ENCODE results near the gene DOK3.
"Not testable (repeated sequence)": the region's sequence is repeated elsewhere in the genome, so short reads cannot be mapped to it uniquely, and the experiment has no call there.

Gene DOK3

DNA sequence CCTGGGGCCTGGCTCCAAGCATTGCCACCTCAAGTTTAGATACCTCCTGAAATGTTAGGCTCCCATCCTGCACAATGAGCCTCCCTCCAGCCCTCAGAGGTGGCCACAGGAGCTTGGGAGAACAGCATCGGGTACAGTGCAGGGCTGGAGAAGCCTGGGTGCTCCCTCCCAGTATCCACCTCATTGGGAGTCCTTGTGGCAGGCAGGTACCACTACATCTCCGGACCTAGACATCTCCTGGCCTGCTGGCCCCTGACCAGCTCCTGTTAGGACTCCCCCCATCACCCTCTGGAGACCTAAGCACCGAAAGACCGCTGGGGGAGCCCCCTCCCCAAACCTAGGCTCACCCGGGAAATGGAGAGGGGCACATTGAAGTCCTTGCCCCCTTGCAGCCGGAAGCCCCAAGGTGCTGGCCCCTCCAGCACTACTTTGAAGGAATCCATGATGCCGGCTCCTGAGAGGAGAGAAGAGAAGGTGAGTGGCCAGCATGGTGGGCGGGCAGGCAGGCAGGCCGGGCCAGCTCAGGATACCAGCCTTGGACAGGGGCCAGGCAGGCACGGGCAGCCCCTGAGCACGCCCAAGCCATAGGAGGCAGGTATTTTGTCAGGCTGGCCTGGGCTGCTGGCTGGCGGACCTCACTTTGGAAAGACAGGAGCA lies 13.4 kb downstream of the DOK3 start:
- no peak for DNase-seq

DNA sequence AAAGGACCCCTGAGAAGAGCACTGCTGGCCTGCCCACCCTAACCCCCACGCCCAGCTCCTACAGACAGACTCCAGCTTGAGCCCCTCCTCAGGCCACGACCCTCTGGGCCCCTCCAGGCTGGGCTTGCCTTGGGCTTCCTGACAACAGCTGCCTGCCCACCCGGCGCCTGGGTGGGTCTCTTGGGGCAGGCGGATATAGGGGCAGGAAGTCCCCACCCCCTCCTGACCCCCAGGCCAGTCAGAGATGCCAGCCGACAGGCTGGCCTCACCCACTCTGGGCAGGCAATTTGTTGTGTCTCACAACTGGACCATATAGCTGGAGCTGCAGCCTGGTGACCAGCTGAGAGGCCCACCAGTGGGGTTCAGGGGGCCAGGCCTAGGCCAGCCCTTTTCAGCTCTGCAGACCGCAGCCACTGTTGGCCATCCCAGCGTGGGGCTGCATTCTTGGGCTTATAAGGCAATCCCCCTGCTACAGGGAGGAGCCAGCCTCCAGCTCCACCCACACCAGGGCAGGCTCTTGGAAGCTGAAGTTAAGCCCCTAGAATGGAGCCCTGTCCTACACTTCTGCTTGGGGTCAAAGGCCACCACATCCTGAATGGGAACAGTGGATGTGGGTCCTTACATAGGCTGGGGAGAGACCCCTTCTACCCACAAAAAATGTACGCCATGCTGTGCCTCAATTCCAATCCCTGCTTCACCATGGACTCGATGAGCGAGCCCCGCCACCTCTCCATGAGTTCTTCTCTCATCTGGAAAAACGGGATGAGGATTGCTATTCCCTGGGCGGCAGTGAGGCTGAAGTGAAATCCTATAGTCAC lies 14.2 kb downstream of the DOK3 start:
- DNase-seq = no peak

DNA sequence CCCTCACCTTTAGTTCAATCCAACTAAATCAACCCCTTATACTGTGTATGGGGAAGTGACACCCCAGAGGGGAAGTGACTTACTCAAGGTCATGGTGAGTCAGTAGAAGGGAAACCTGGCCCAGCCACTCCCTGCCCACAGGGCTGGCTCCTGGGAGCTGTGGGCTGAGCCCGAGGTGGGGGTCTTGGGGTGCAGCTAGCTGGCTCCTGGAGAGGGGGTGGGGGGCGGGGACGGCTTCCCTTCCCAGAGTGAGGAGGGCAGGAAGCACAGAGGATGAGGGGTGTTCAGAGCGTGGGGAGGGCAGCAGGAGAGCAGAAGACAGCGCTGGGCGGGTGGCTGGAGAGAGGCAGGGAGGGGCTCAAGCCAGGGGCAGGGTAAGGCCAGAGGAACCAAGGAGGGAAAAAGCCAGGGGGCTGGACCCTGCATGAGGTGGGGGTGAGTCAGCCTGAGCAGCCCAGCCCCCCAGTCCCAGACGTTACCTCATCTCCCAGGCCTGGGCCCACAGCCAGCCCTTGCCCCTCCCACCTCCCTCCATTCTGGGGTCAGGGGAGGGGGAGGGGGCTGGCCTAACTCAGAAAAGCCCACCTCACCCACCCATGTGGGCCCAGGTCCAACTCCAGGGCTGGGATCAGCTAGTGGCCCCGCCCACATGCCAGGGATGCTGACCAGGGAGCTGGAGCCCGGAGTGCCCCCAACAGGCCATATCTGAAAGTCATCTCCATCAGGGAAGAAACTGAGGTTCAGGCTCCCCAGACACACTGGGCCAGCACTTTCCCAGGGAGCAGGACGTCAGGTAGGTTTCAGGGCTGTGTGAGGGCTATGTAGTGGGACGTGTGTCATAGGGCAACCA lies 15.1 kb downstream of the DOK3 start:
- DNase-seq = peak; percentile 48

DNA sequence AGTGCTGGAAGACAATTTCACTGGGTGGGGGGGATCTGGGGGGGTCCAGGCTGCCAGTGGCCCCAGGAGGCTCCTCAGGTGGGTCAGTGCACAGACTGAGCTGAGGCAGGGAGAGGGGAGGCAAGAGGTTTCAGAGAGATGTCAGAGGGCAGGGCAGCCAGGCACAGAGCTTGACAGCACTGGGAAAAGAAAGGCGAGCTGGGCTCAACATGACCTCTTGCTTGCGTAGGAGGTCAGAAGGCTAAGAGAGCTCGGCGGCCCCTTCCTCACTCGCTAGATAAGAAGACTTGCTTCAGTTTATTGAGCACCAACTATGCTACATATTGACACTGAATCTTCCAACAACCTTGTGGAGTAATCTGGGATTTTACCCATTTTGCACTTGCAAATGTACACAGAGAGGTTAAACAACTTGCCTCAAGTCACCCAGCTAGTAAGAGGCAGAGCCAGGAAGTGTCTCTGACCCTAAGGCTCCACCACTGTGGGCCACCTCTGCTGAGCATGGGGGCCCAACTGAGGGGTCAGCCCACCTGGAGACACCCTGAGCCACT lies 15.8 kb downstream of the DOK3 start:
- DNase-seq = no peak

DNA sequence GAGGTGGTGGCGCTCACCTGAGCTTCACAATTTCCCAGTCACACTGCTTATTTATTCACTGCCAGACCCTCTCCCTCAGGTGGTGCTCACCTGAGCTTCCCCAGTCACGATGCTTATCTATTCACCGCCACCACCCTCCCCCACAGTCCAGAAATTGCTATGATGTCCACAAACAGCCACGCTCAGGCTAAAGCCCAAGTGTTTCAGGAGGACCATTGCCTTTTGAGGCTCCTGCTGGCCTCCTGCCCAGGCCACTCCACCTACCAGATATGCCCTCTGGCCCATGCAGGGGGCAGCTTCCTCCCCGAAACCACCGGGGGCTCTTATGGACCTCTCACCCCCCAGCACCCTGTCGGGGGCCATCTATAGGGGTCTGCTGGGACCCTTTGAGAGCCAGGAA lies 16.8 kb downstream of the DOK3 start:
- no peak for DNase-seq

DNA sequence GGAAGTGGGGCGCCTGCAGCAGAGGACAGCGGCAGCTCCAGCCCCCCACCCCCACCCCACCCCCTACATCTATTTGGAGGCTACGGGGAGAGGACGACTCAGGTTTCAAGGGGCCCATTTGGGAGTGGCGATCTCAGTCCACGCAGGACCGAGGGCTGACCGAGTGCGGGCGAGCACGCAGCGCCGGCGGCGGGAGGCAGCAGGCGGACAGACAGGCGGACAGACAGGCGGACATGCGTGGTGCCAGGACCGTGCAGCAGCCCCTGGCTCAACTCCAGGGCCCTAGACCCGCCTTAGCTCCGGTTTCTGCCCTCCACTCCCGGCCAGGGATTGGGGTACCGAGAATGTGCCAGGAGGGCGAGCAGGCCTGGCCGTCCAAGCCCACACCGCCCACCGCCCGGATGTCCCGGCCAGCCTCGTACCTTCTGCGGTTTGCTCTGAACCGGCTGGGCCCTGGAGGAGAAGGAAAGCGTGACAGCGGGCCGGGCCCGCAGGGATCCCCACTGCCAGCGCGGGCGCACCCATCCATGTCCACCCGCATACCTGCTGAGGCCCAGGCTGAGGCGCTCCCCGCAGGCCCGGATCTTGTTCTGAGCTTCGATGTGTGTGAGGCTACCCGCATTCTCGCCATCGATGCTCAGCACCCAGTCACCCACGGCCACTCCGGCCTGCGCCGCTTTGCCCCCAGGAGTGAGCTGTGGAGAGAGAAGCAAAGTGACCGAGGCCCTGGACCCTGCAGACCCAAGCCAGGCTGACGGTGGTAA lies 17.5 kb downstream of the DOK3 start:
- DNase-seq = no peak

DNA sequence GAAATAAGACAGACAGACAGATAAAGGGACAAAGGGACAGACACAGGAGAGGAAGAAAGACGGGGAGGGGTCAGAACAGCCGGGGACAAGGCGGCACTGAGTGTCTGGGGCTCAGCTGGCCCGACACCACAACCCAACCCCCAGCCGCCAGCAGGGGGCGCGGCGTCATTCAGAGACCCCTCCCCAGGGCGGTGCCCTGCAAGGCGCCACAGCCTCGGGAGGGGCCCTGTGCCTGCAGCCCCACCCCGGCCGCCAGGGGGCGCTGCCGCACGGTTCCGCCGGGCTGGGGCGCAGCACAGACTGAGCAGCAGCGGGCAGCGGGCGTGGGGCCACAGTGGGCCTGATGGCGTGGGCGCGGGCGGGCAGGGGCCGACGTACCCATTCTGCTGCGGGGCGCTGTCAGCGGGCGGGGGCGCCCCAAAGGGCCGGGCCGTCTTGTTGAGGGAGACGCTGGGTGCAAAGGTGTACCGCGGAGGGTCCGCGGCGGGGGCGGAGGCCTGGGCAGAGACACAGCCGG lies 18.1 kb downstream of the DOK3 start:
- peak; percentile 44 for DNase-seq

DNA sequence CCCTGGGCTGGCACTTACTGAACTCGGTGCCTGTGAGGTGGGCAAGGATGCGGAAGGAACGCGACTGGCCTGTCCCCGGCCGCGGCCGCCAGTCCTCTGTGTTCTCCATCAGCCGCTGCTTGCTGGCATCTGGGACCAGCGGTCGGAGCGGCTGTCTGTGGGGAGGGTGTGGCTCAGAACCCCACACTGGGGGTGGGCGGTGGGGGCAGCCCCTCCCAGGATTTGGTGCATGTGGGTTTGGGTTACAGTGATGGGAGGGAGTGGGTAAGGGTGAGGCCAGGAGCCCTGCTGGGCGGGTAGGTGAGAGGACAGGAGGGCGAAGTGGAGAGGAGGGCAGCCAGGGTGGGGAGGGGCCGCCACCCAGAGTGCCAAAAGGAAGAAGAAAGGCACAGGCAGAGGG lies 18.6 kb downstream of the DOK3 start:
- no peak for DNase-seq

DNA sequence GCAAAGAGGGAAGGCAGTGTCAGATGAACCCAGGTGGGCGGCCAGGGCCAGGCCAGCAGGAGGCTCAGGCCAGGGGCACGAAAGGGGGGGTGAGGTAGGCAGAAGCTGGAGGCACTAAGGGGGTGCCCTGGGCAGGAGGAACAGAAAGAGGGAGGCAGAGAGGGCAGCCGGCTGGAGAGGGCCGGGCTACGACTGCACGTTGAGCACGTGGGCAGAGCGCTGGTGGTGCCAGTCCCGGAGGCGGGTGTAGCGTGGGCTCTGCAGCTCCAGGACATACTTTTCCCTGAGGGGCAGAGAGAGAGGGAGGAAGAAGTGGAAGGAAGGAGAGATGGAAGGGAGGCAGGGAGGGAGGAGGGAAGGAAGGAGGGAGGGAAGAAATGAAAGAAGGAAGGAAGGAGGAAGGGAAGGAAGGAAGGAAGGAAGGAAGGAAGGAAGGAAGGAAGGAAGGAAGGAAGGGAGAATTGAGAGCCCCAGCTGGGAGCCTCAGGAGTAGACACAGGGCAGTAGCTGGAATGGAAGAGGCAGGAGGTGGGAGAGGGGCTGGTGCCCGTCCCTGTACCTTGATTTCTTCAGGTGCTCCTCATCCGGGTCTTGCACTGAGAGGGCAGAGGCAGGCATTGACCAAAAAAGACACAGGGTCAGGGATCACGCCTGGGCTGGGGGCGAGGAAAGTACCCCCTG lies 19.2 kb downstream of the DOK3 start:
- DNase-seq = no peak

DNA sequence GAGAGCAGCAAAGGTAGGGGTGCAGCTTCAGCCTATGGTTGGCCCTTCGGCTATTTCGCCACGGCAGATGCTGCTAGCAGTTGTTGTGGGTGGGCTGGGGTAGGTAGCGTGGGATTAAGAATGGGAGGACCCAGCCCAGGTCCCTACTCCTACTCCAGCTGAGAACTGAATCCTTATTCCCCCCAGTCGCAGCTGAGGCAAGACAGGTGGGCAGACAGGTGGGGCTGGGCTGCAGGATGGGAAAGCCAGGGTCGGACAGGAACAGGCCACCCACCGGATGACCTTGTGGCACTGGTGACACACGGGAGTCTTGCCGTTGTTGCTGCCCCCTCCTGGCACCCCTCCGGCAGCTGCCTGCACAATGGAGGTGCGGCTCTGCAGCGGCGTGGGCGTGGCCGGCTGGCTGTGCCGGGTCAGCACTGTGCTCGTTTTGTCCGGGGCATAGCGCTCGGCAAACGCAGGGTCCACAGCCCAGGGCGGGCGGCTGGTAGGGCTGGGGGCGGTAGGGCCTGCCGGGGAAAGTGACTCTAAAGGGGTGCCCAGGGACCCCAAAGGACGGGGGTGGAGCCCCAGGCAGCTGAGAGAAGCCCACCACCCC lies 20.4 kb downstream of the DOK3 start:
- DNase-seq = no peak

DNA sequence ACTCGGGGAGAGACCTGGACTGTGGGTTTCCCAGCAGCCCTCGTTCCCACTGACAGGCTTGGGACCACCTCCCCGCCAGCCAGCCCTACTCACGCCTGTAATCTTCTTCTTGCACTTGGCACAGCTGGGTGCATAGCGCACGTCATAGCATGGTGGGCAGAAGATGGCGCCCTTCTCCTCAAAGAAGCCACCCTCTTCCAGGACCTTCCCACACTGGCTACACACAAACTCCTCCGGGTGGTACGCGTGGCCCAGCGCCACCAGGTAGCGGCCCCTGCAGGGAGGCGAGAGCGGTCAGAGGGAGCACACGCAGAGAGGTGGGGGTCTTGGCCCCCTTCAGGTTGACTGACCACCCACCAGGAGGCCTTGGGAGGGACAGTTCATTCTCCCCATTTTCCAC lies 21.7 kb downstream of the DOK3 start:
- no peak for DNase-seq

DNA sequence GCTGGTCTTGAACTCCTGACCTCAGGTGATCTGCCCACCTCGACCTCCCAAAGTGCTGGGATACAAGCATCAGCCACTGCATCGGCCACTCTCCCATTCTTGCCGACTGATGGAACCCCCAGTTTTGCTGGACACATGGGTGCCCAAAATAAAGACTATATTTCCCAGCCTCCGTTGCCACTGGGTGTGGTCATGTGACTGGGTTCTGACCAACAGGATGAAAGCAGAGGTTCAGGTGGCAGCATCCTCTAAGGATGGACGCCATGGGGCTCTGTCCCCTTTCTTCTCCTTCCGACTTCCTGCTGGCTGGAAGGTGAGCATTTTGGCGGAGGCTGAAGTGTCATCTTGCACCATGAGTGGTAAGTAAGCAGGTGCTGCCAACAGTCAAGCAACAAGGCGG lies 22.5 kb downstream of the DOK3 start:
- no peak for DNase-seq

DNA sequence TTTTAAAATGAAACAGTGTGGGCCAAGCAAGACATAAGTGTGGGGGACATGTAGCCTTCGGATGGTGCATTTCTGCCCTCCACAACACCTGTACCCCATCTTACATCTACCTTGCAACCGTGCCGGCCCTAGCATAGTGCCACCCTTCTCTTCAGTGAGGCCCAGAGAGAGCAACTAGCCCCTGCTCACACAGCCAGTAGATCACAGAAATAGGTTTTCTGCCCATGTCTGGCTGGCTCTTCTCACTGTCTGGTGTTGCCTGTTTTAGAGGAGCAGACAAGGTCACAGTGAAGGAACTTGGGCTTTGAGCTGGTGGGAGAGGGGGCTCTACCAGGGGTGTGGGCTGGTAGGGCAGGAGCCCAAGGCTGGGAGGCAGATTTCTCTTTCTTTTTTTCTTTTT lies 23.4 kb downstream of the DOK3 start:
- no peak for DNase-seq

DNA sequence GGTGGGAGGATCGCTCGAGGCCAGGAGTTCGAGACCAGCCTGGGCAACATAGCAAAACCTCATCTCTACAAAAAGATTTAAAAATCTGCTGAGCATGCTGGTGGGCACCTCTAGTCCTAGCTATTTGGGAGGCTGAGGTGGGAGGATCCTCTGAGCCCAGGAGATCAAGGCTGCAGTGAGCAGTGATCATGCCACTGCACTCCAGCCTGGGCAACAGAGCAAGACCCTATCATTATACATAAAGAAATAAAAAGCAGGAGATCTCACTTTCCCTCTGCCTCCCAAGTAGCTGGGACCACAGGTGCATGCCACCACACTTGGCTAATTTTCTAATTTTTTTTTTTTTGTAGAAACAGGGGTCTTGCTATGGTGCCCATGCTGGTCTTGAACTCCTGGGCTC lies 23.9 kb downstream of the DOK3 start:
- DNase-seq = not testable (repeated sequence)

DNA sequence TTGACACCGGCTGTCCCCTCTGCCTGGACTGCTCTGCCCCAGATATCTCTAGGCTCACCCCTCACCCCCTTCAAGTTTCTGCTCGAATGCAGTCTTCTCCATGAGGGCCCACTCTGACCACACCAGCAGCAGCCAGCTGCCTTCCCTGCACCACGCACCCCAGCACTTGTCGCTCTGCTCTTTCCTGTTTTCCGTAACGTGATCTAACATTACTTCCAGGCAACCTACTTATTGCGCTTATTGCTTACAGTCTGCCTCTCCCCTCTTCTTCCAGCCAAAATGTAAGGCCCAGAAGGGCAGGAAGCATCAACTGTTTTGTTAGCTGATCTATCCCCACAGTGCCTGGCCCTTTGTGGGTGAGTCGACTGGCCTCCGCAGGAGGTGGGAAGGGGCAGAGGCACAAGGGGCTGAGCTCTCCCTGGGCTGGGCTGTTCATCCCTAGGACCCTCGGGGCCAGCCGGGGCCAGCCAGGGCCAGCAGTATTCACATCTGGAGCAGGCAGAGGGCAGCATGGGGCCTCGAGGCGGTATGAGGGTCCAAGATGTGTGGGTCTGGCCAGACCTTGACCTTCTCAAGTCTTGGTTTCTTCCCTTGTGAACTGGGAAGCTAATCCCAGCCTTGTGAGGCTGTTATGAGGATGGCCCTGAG lies 24.6 kb downstream of the DOK3 start:
- DNase-seq = no peak

DNA sequence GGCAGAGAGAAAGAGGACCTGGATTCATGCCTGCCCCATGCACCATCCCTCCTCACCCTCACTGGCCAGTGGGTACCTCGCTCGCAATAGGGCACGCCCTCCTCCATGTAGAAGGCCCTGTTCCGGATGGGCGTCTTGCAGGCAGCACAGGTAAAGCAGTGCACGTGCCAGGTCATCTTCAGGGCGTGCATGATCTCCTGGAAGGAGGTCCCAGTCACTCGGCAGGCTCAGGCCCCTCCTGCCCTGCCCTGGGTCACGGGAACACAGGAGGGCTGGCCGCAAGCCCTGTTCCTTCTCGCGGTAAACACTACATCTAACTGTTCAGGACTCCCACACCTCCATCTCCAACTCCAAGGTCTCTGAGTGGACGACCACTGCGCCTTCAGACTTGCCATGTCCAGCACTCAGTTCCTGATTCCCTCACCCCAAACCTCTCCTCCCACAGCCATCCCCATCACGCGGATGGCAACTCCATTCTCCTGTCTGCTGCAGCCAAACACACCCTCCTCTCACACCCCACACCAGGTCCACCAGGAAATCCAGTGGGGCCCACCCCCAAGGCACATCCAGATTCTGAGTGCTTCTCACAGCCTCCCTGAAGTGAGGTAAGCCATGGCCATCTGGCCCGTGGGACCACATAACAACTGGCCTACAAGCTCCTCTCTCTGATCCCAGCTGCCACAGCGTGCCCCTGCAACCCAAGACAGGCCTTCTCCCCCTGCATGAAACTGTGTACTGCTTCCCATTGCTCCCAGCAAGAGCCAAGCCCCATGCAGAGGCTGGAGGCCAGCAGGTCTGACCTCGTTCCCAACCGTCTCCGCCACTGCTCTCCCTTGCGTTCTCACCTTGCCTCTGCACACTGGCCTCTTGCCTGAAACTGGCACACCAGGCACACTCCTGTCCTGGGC lies 25.4 kb downstream of the DOK3 start:
- DNase-seq = no peak

DNA sequence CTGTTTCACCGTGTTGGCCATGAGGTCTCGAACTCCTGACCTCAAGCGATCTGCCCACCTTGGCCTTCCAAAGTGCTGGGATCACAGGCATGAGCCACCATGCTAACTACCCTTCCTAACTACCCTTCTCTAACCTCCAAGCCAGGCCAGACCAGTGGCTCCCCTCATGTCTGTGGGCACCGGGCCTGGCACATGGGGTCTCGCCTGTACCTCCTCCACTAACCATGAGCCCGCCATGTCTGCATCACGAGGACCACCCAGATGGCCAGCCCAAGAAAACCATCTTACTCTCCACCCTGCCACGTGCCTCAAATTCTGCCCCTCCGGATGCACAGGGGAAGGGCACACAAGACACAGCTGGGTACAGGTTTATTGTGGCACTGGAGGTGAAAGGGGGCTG lies 26.6 kb downstream of the DOK3 start:
- no peak for DNase-seq

DNA sequence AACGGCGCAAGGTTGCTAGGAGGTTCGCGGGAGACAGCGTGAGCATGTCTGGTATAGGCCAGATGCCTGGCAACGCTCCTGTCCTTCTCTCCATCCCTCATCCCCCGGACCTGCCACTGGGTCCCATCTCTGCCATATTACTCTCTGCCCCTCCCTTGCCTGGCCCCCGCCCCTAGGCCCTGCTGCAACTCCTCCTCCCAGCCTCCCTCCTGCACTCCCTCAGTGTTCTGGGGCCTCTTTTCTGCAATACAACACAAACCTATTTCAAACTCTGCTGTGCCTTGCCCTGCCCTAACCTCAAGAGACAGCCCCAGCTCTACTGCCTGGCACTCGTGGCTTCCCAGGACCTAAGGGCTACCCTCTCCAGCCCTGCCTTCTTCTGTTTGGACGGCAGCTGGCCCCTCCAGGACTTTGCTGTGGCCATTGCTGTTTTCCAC lies 27.2 kb downstream of the DOK3 start:
- DNase-seq = no peak

DNA sequence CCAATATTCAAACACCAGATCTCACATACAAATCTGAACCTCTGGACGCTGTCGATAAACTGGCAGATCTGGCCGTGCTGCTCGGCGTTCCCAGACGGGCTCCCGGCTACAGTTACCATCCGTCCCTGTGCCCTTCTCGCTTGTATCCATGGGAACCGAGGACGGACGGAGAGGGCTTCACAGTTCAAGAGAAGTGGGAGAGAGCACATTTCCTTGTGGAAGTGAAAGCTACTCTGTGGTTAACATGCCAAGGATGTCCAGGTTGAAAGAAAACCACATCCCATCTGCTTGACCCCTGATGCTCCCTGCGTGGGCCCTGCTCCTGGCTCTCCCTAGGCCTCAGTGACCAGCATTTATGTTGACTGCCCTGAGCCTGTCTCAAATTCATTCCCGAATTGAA lies 29.9 kb downstream of the DOK3 start:
- no peak for DNase-seq

Measured in activated CD4-positive, alpha-beta T cell treated with anti-CD3 and anti-CD28 coated beads, Interleukin-2, amount 50 U/mL, for 16 hours (primary cell).